HEK293 (cell line): Measurements from ENCODE around the gene VCPKMT.

Source experiments
- CTCF ChIA-PET: fragments of 350-600 bp; formaldehyde crosslinking; extraction: SDS; loops from one replicate; lab custom pipeline; 2021; ENCODE audit warnings: antibody characterized with exemption; lab: Yijun Ruan, JAX
- POLR2A ChIA-PET: fragments of 300-600 bp; formaldehyde crosslinking; extraction: SDS; loops from one replicate; lab custom pipeline; 2020; ENCODE audit warnings: antibody characterized with exemption, inconsistent platforms; lab: Yijun Ruan, JAX
- H3K27ac ChIP-seq: fragments of 200-500 bp; sonication (Bioruptor generic); 2 replicates; pipeline ENCODE4 v1.5.1; 2014; ENCODE audit warnings: low read depth, low read length, control low read depth, inconsistent platforms; ENCODE audit errors: extremely low read depth
- H3K36me3 ChIP-seq, 2 experiments: fragments of 200-500 bp in 1 of 2; sonication (Bioruptor generic) in 1 of 2; 1 replicate in 1 of 2; 2 replicates in 1 of 2; pipeline ENCODE4 v1.5.1; 2014 to 2017; ENCODE audit warnings: inconsistent platforms in 2 of 2, low read length in 2 of 2; ENCODE audit not compliant: control insufficient read depth in 2 of 2, insufficient read depth in 1 of 2
- H3K4me1 ChIP-seq: fragments of 200-500 bp; sonication (Bioruptor generic); 2 replicates; pipeline ENCODE4 v1.5.1; 2014; ENCODE audit warnings: mild to moderate bottlenecking, low read length, inconsistent platforms; ENCODE audit not compliant: control insufficient read depth, insufficient read depth
- H3K4me3 ChIP-seq: 2 replicates; pipeline ENCODE4 v1.5.1; 2011; ENCODE audit warnings: low read depth, mild to moderate bottlenecking, control low read depth, low read length, moderate library complexity
- H3K9me3 ChIP-seq: fragments of 200-500 bp; sonication (Bioruptor generic); 2 replicates; pipeline ENCODE4 v1.5.1; 2014; ENCODE audit warnings: low read depth, low read length, inconsistent platforms; ENCODE audit not compliant: control insufficient read depth, insufficient read depth
- SP3 ChIP-seq: fragments of 450-650 bp; formaldehyde crosslinking; IDR thresholded peaks from 2 replicates; pipeline ENCODE4 v1.5.1; 2016; ENCODE audit warnings: missing biosample characterization, missing genetic modification characterization
- ZBTB17 ChIP-seq: fragments of 450-650 bp; formaldehyde crosslinking; IDR thresholded peaks from 2 replicates; pipeline ENCODE4 v1.5.1; 2016; ENCODE audit warnings: missing biosample characterization, missing genetic modification characterization
- ZNF138 ChIP-seq: fragments of 450-650 bp; formaldehyde crosslinking; IDR thresholded peaks from 2 replicates; pipeline ENCODE4 v1.5.1; 2016; ENCODE audit warnings: missing biosample characterization, missing genetic modification characterization, borderline replicate concordance
- ZNF341 ChIP-seq: fragments of 450-650 bp; formaldehyde crosslinking; IDR thresholded peaks from 2 replicates; pipeline ENCODE4; 2016; ENCODE audit warnings: low read depth, missing biosample characterization, missing genetic modification characterization
- ZNF350 ChIP-seq: fragments of 450-650 bp; formaldehyde crosslinking; IDR thresholded peaks from 2 replicates; pipeline ENCODE4 v1.5.0; 2017; ENCODE audit warnings: missing biosample characterization, mild to moderate bottlenecking, missing genetic modification characterization
- ZNF426 ChIP-seq: fragments of 450-650 bp; formaldehyde crosslinking; IDR thresholded peaks from 2 replicates; pipeline ENCODE4 v1.5.1; 2017; ENCODE audit warnings: missing biosample characterization, missing genetic modification characterization, mild to moderate bottlenecking, inconsistent platforms, moderate library complexity
- ZNF530 ChIP-seq: fragments of 450-650 bp; formaldehyde crosslinking; IDR thresholded peaks from 2 replicates; pipeline ENCODE4 v1.5.1; 2016; ENCODE audit warnings: low read depth, missing biosample characterization, missing genetic modification characterization
- ZNF670 ChIP-seq: fragments of 450-650 bp; formaldehyde crosslinking; IDR thresholded peaks from 2 replicates; pipeline ENCODE4 v1.5.1; 2016; ENCODE audit warnings: missing biosample characterization, missing genetic modification characterization, low read depth
- ZNF776 ChIP-seq: fragments of 450-650 bp; formaldehyde crosslinking; IDR thresholded peaks from 2 replicates; pipeline ENCODE4 v1.5.0; 2017; ENCODE audit warnings: missing biosample characterization, missing genetic modification characterization, borderline replicate concordance
- TF ChIP-seq, protein P1 (sequence below): fragments of 450-650 bp; formaldehyde crosslinking; IDR thresholded peaks from 2 replicates; pipeline ENCODE4 v1.5.1; 2016; ENCODE audit warnings: missing biosample characterization, missing genetic modification characterization, low read depth
- TF ChIP-seq, protein P2 (sequence below): fragments of 450-650 bp; formaldehyde crosslinking; IDR thresholded peaks from 2 replicates; pipeline ENCODE4 v1.5.1; 2016; ENCODE audit warnings: missing biosample characterization, missing genetic modification characterization
- TF ChIP-seq, protein P3 (sequence below): fragments of 450-650 bp; formaldehyde crosslinking; IDR thresholded peaks from 2 replicates; pipeline ENCODE4 v1.5.1; 2016; ENCODE audit warnings: missing biosample characterization, missing genetic modification characterization
- TF ChIP-seq, protein P4 (sequence below): fragments of 450-650 bp; formaldehyde crosslinking; IDR thresholded peaks from 2 replicates; pipeline ENCODE4 v1.5.1; 2017; ENCODE audit warnings: missing biosample characterization, missing genetic modification characterization
- TF ChIP-seq, protein P5 (sequence below): sonication (generic); formaldehyde crosslinking; IDR thresholded peaks from 2 replicates; pipeline ENCODE4 v1.8.1; 2022; ENCODE audit warnings: mild to moderate bottlenecking, moderate library complexity, missing genetic modification reagents
- TF ChIP-seq, protein P6 (sequence below): fragments of 450-650 bp; formaldehyde crosslinking; IDR thresholded peaks from 2 replicates; pipeline ENCODE4 v1.5.1; 2016; ENCODE audit warnings: missing biosample characterization, missing genetic modification characterization
- TF ChIP-seq, protein P7 (sequence below): fragments of 450-650 bp; formaldehyde crosslinking; IDR thresholded peaks from 2 replicates; pipeline ENCODE4 v1.5.1; 2017; ENCODE audit warnings: missing biosample characterization, missing genetic modification characterization

The VCPKMT gene

DNA sequence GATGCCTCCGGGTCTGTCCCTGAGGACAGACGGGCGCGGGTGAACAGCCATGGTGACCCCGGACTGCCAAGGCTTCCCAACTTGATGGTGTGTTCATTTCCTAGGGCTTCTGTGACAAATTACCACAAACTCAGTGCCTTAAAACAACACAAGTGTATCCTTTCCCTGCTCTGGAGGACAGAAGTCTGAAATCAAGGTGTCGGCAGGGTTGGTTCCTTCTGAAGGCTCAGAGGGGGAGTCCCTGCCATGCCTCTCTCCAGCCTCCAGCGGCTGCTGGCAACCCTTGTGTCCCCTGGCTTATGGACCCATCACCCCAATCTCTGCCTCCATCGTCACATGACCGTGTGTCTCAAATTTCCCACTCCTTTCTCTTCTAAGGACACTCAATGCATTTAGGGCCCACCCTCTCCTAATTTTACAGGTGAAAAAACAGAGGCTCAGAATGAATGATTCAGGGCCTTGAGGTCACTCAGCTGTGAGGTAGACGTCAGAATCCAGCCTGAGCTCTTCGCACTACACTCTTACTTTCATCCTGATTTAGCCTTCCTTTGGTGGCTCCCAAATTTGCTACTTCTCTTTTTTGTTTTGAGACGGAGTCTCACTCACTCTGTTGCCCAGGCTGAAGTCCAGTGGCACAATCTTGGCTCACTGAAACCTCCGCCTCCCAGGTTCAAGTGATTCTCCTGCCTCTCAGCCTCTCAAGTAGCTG lies 45.4 kb downstream of the VCPKMT start (continued):
- TF ChIP-seq, protein P1, sequence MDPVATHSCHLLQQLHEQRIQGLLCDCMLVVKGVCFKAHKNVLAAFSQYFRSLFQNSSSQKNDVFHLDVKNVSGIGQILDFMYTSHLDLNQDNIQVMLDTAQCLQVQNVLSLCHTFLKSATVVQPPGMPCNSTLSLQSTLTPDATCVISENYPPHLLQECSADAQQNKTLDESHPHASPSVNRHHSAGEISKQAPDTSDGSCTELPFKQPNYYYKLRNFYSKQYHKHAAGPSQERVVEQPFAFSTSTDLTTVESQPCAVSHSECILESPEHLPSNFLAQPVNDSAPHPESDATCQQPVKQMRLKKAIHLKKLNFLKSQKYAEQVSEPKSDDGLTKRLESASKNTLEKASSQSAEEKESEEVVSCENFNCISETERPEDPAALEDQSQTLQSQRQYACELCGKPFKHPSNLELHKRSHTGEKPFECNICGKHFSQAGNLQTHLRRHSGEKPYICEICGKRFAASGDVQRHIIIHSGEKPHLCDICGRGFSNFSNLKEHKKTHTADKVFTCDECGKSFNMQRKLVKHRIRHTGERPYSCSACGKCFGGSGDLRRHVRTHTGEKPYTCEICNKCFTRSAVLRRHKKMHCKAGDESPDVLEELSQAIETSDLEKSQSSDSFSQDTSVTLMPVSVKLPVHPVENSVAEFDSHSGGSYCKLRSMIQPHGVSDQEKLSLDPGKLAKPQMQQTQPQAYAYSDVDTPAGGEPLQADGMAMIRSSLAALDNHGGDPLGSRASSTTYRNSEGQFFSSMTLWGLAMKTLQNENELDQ (tag by site-specific recombination), result no peak

DNA sequence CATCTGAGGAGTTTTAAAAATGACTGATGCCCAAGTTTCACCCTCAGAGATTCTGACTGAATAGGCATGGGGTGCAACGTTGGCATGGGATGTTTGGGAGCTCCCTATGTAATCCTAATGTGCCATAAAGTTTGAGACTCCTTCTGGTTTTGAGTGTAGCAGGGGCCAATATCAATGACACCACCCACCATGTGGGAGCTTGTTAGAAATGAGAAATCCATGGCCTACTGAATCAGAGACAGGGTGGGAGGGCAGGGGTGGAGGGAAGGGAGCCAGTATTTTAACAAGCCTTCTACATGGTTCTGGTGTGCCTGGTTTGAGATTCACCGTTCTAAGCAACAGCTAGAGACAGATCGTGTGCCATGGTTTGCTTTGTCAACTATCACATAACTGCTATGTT lies 46.1 kb downstream of the VCPKMT start:
- TF ChIP-seq, protein P2, sequence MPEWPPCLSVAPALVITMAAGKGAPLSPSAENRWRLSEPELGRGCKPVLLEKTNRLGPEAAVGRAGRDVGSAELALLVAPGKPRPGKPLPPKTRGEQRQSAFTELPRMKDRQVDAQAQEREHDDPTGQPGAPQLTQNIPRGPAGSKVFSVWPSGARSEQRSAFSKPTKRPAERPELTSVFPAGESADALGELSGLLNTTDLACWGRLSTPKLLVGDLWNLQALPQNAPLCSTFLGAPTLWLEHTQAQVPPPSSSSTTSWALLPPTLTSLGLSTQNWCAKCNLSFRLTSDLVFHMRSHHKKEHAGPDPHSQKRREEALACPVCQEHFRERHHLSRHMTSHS (tag by site-specific recombination), result no peak
- TF ChIP-seq SP3, result no peak
- TF ChIP-seq, protein P3, sequence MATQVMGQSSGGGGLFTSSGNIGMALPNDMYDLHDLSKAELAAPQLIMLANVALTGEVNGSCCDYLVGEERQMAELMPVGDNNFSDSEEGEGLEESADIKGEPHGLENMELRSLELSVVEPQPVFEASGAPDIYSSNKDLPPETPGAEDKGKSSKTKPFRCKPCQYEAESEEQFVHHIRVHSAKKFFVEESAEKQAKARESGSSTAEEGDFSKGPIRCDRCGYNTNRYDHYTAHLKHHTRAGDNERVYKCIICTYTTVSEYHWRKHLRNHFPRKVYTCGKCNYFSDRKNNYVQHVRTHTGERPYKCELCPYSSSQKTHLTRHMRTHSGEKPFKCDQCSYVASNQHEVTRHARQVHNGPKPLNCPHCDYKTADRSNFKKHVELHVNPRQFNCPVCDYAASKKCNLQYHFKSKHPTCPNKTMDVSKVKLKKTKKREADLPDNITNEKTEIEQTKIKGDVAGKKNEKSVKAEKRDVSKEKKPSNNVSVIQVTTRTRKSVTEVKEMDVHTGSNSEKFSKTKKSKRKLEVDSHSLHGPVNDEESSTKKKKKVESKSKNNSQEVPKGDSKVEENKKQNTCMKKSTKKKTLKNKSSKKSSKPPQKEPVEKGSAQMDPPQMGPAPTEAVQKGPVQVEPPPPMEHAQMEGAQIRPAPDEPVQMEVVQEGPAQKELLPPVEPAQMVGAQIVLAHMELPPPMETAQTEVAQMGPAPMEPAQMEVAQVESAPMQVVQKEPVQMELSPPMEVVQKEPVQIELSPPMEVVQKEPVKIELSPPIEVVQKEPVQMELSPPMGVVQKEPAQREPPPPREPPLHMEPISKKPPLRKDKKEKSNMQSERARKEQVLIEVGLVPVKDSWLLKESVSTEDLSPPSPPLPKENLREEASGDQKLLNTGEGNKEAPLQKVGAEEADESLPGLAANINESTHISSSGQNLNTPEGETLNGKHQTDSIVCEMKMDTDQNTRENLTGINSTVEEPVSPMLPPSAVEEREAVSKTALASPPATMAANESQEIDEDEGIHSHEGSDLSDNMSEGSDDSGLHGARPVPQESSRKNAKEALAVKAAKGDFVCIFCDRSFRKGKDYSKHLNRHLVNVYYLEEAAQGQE, result no peak
- TF ChIP-seq ZNF776 (tag by site-specific recombination), result no peak
- TF ChIP-seq ZNF138 (tag by site-specific recombination), result no peak
- no peak for TF ChIP-seq ZNF350 (tag by site-specific recombination)
- TF ChIP-seq ZNF341, result no peak
- TF ChIP-seq, protein P4, sequence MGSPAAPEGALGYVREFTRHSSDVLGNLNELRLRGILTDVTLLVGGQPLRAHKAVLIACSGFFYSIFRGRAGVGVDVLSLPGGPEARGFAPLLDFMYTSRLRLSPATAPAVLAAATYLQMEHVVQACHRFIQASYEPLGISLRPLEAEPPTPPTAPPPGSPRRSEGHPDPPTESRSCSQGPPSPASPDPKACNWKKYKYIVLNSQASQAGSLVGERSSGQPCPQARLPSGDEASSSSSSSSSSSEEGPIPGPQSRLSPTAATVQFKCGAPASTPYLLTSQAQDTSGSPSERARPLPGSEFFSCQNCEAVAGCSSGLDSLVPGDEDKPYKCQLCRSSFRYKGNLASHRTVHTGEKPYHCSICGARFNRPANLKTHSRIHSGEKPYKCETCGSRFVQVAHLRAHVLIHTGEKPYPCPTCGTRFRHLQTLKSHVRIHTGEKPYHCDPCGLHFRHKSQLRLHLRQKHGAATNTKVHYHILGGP, result no peak
- TF ChIP-seq ZNF670 (tag by site-specific recombination), result no peak
- TF ChIP-seq, protein P5, sequence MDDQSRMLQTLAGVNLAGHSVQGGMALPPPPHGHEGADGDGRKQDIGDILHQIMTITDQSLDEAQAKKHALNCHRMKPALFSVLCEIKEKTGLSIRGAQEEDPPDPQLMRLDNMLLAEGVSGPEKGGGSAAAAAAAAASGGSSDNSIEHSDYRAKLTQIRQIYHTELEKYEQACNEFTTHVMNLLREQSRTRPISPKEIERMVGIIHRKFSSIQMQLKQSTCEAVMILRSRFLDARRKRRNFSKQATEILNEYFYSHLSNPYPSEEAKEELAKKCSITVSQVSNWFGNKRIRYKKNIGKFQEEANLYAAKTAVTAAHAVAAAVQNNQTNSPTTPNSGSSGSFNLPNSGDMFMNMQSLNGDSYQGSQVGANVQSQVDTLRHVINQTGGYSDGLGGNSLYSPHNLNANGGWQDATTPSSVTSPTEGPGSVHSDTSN, result no peak
- TF ChIP-seq, protein P6, sequence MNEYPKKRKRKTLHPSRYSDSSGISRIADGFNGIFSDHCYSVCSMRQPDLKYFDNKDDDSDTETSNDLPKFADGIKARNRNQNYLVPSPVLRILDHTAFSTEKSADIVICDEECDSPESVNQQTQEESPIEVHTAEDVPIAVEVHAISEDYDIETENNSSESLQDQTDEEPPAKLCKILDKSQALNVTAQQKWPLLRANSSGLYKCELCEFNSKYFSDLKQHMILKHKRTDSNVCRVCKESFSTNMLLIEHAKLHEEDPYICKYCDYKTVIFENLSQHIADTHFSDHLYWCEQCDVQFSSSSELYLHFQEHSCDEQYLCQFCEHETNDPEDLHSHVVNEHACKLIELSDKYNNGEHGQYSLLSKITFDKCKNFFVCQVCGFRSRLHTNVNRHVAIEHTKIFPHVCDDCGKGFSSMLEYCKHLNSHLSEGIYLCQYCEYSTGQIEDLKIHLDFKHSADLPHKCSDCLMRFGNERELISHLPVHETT, result no peak
- no peak for TF ChIP-seq ZNF426 (tag by site-specific recombination)
- TF ChIP-seq, protein P7, sequence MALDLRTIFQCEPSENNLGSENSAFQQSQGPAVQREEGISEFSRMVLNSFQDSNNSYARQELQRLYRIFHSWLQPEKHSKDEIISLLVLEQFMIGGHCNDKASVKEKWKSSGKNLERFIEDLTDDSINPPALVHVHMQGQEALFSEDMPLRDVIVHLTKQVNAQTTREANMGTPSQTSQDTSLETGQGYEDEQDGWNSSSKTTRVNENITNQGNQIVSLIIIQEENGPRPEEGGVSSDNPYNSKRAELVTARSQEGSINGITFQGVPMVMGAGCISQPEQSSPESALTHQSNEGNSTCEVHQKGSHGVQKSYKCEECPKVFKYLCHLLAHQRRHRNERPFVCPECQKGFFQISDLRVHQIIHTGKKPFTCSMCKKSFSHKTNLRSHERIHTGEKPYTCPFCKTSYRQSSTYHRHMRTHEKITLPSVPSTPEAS, result no peak
- TF ChIP-seq ZNF530 (tag by site-specific recombination), result no peak
- TF ChIP-seq ZBTB17 (tag by site-specific recombination), result no peak
- H3K9me3 ChIP-seq, result no peaks in the 10 kb centered on the region
- ChIA-PET CTCF (no interaction called here), POLR2A (interaction anchor here (0.6 to 1.1 kb wide), 2 partner anchors 8 to 154 kb away, joined by 3 to 4 read pairs; no protein-coding TSS in a partner anchor)
- H3K36me3 ChIP-seq, result no peaks in the 10 kb centered on the region
- H3K4me3 ChIP-seq, result no peak overlapping the region
- H3K27ac ChIP-seq, result no peak overlapping the region
- no peaks in the 10 kb centered on the region for H3K4me1 ChIP-seq
